H1 (cell line): Measurements from ENCODE around the gene CFAP97D1. TPM values are rescaled to one million over a fixed set of nuclear protein-coding genes. Genes with fewer than 3 reads are reported as not detected.

Source experiments
- CTCF ChIA-PET: fragments of 300-600 bp; sonication (Branson Sonifier 250); formaldehyde crosslinking; loops from one replicate; lab custom pipeline; 2021; ENCODE audit not compliant: partially characterized antibody; lab: Charles Lee
- POLR2A ChIA-PET: fragments of 300-600 bp; sonication (Branson Sonifier 250); formaldehyde crosslinking; loops from one replicate; lab custom pipeline; 2021; ENCODE audit warnings: inconsistent platforms; ENCODE audit not compliant: partially characterized antibody; lab: Charles Lee
- DNase-seq, 2 experiments: peaks; one replicate each; pipeline versions ENCODE4 v3.0.0 to v3.0.0-alpha.2; 2010 to 2022; ENCODE audit warnings: low spot score in 2 of 2, low read depth in 1 of 2, mixed read lengths in 1 of 2
- FAIRE-seq: peaks from 2 replicates; lab custom pipeline; 2011; peaks lifted over from hg19 to GRCh38; lab: Jason Lieb, UNC
- H2AFZ ChIP-seq: 2 replicates; pipeline ENCODE4 v1.8.1; 2012; ENCODE audit warnings: low read length, inconsistent platforms
- H2AK5ac ChIP-seq: 2 replicates; pipeline ENCODE4 v1.6.1; 2013; ENCODE audit warnings: low read depth, low read length
- H2BK120ac ChIP-seq: replicated peaks from 2 replicates; pipeline ENCODE3; 2013; ENCODE audit warnings: low read depth, low read length, inconsistent platforms
- H2BK12ac ChIP-seq: 2 replicates; pipeline ENCODE4 v1.6.1; 2013; ENCODE audit warnings: low read depth, low read length
- H2BK15ac ChIP-seq: 2 replicates; pipeline ENCODE4 v1.6.1; 2013; ENCODE audit warnings: low read length
- H2BK20ac ChIP-seq: 2 replicates; pipeline ENCODE4 v1.6.1; 2013; ENCODE audit warnings: low read length
- H2BK5ac ChIP-seq: 2 replicates; pipeline ENCODE4 v1.6.1; 2013; ENCODE audit warnings: low read depth, low read length
- H3K14ac ChIP-seq: 2 replicates; pipeline ENCODE4 v1.6.1; 2013; ENCODE audit warnings: inconsistent platforms; ENCODE audit not compliant: insufficient read length
- H3K18ac ChIP-seq: 2 replicates; pipeline ENCODE4 v1.6.1; 2013; ENCODE audit warnings: low read length; ENCODE audit errors: extremely low read depth
- H3K23ac ChIP-seq: 2 replicates; pipeline ENCODE4 v1.6.1; 2013; ENCODE audit warnings: inconsistent platforms; ENCODE audit not compliant: insufficient read length
- H3K23me2 ChIP-seq: 2 replicates; pipeline ENCODE4 v1.6.1; 2013; ENCODE audit warnings: low read depth, low read length
- H3K27ac ChIP-seq: 2 replicates; pipeline ENCODE4 v1.6.1; 2011; ENCODE audit warnings: low read depth, low read length, inconsistent platforms
- H3K27me3 ChIP-seq, 4 experiments: replicated peaks in 1 of 4; 1 replicate in 1 of 4; 2 replicates in 3 of 4; pipeline versions ENCODE4 v1.6.1 to v1.8.1; 2011 to 2013; ENCODE audit warnings: low read length in 3 of 4, mild to moderate bottlenecking in 3 of 4, inconsistent platforms in 2 of 4, mixed read lengths in 2 of 4, moderate library complexity in 1 of 4; ENCODE audit not compliant: control insufficient read depth in 3 of 4, insufficient read depth in 3 of 4; ENCODE audit errors: extremely low read depth in 1 of 4
- H3K36me3 ChIP-seq, 4 experiments: 2 replicates each; pipeline versions ENCODE4 v1.6.1 to v1.8.1; 2011 to 2013; ENCODE audit warnings: mild to moderate bottlenecking in 4 of 4, low read length in 3 of 4, moderate library complexity in 2 of 4, control low read depth in 1 of 4, inconsistent platforms in 1 of 4; ENCODE audit not compliant: insufficient read depth in 4 of 4, control insufficient read depth in 2 of 4
- H3K4ac ChIP-seq: replicated peaks from 2 replicates; pipeline ENCODE3; 2013; ENCODE audit warnings: low read length, low read depth, mixed read lengths, inconsistent platforms; ENCODE audit not compliant: insufficient read length
- H3K4me1 ChIP-seq, 4 experiments: replicated peaks in 1 of 4; 1 replicate in 1 of 4; 2 replicates in 3 of 4; pipeline versions ENCODE4 v1.6.1 to v1.8.1; 2011 to 2013; ENCODE audit warnings: low read length in 3 of 4, inconsistent platforms in 2 of 4, mixed read lengths in 1 of 4; ENCODE audit not compliant: insufficient read depth in 4 of 4, control insufficient read depth in 3 of 4
- H3K4me2 ChIP-seq, 2 experiments: 2 replicates each; pipeline versions ENCODE4 v1.6.1 to v1.8.1; 2011 to 2013; ENCODE audit warnings: low read depth in 2 of 2, low read length in 2 of 2, control low read depth in 1 of 2, inconsistent platforms in 1 of 2, mild to moderate bottlenecking in 1 of 2; ENCODE audit not compliant: insufficient read depth in 1 of 2
- H3K4me3 ChIP-seq, 4 experiments: fragments of 200-600, 300-600 bp in 1 of 4; sonication (generic), shearing (Covaris generic), sonication (Bioruptor Twin) in 1 of 4; 2 replicates each; pipeline versions ENCODE4 v1.5.1 to v1.8.1; 2011 to 2016; ENCODE audit warnings: low read length in 4 of 4, low read depth in 3 of 4, control low read depth in 2 of 4, inconsistent platforms in 2 of 4, mild to moderate bottlenecking in 2 of 4, mixed read lengths in 1 of 4, moderate library complexity in 1 of 4; ENCODE audit not compliant: insufficient read depth in 2 of 4; ENCODE audit errors: extremely low read depth in 1 of 4
- H3K56ac ChIP-seq: replicated peaks from 2 replicates; pipeline ENCODE3; 2013; ENCODE audit warnings: low read depth, mild to moderate bottlenecking, mixed read lengths, low read length, inconsistent platforms; ENCODE audit not compliant: insufficient read length
- H3K79me1 ChIP-seq: 2 replicates; pipeline ENCODE4 v1.6.1; 2013; ENCODE audit warnings: low read depth, low read length, control low read depth
- H3K79me2 ChIP-seq, 2 experiments: 2 replicates each; pipeline versions ENCODE4 v1.6.1 to v1.8.1; 2012 to 2013; ENCODE audit warnings: low read length in 2 of 2, mild to moderate bottlenecking in 2 of 2, inconsistent platforms in 1 of 2; ENCODE audit not compliant: insufficient read depth in 2 of 2, control insufficient read depth in 1 of 2
- H3K9ac ChIP-seq, 4 experiments: replicated peaks in 1 of 4; 1 replicate in 1 of 4; 2 replicates in 3 of 4; pipeline versions ENCODE4 v1.6.1 to v1.8.1; 2011 to 2013; ENCODE audit warnings: low read depth in 3 of 4, low read length in 3 of 4, control low read depth in 2 of 4, mild to moderate bottlenecking in 2 of 4, moderate library complexity in 2 of 4, inconsistent platforms in 1 of 4; ENCODE audit errors: extremely low read depth in 1 of 4
- H3K9me3 ChIP-seq, 2 experiments: 2 replicates each; pipeline versions ENCODE4 v1.6.1 to v1.8.1; 2012 to 2013; ENCODE audit warnings: mild to moderate bottlenecking in 2 of 2, moderate library complexity in 2 of 2, control low read depth in 1 of 2, inconsistent platforms in 1 of 2, low read depth in 1 of 2, low read length in 1 of 2, mixed read lengths in 1 of 2; ENCODE audit not compliant: insufficient read depth in 2 of 2
- H4K20me1 ChIP-seq, 2 experiments: replicated peaks in 1 of 2; 2 replicates each; pipeline versions ENCODE3 to v1.8.1; 2011 to 2013; ENCODE audit warnings: inconsistent platforms in 2 of 2, low read length in 2 of 2, mild to moderate bottlenecking in 1 of 2; ENCODE audit not compliant: insufficient read depth in 2 of 2, control insufficient read depth in 1 of 2
- H4K5ac ChIP-seq: 2 replicates; pipeline ENCODE4 v1.6.1; 2013; ENCODE audit warnings: low read length, low read depth, mixed read lengths, inconsistent platforms; ENCODE audit not compliant: insufficient read length
- H4K8ac ChIP-seq: 2 replicates; pipeline ENCODE4 v1.8.0; 2013; ENCODE audit warnings: mild to moderate bottlenecking, moderate library complexity, low read length, inconsistent platforms; ENCODE audit not compliant: insufficient read depth; ENCODE audit errors: extremely low read depth
- H4K91ac ChIP-seq: replicated peaks from 2 replicates; pipeline ENCODE3; 2013; ENCODE audit warnings: low read length, mixed read lengths, inconsistent platforms; ENCODE audit not compliant: insufficient read length
- KDM5A ChIP-seq: fragments of 200-600 bp; IDR thresholded peaks from 2 replicates; pipeline ENCODE4 v1.7.1; 2012; ENCODE audit warnings: mild to moderate bottlenecking, low read length, inconsistent platforms, mixed read lengths
- POLR2A ChIP-seq, 2 experiments: IDR thresholded peaks; 1 replicate in 1 of 2; 2 replicates in 1 of 2; pipeline ENCODE4 v1.6.1; 2011; ENCODE audit warnings: low read depth in 2 of 2, low read length in 2 of 2, mild to moderate bottlenecking in 2 of 2; ENCODE audit errors: control extremely low read depth in 1 of 2
- SIRT6 ChIP-seq: IDR thresholded peaks from one replicate; pipeline ENCODE4 v1.7.1; 2012; ENCODE audit warnings: low read length, inconsistent platforms
- ZNF274 ChIP-seq: IDR thresholded peaks from 2 replicates; pipeline ENCODE4 v1.7.0; 2012; ENCODE audit warnings: low read length, borderline replicate concordance; ENCODE audit errors: extremely low read depth
- WGBS, 2 experiments: shearing (Covaris generic) in 1 of 2; methylation state at CpG; one replicate each; pipeline versions ENCODE4 v1.1.6 to v1.1.7; 2013 to 2015; ENCODE audit warnings: low lambda C conversion rate in 2 of 2, mixed read lengths in 2 of 2, inconsistent platforms in 1 of 2, low coverage in 1 of 2, missing lambda C conversion rate in 1 of 2; ENCODE audit not compliant: insufficient replicate concordance in 2 of 2, insufficient coverage in 1 of 2, insufficient read length in 1 of 2; ENCODE audit errors: extremely low coverage in 1 of 2, missing lambda C conversion rate in 1 of 2; 5-methylcytosine and 5-hydroxymethylcytosine counted together
- polyA plus RNA-seq, 7 experiments: library from polyadenylated mRNA; depleted of rRNA in 3 of 7; stranded (reverse) in 5 of 7; unstranded in 2 of 7; fragments of >200 nt in 5 of 7; fragments of 200-250 nt in 2 of 7; gene quantifications; 1 replicate in 5 of 7; 2 replicates in 1 of 7; 4 replicates in 1 of 7; pipeline versions ENCODE4 v1.2.1 to v1.2.3, GENCODE V29; 2011 to 2013; ENCODE audit warnings: missing spikeins in 2 of 7, mixed read lengths in 2 of 7
- total RNA-seq: library from RNA; stranded (reverse); fragmentation: NEBNext Ultra II Directional; extraction: Animal tissue kit (Norgen Biotek cat#: 25700); gene quantifications from 2 replicates; pipeline ENCODE4 v1.2.1, GENCODE V29; 2021

Gene CFAP97D1
- total and polyA plus RNA-seq, 2 of the 8 experiments (the other 6 are each of a cell fraction or from before 2014, with no cell fraction given): 0.02 to 0.07 TPM

- peaks cover 0 to 8% (median 0%) of the 10 kb centered on the region in 4 experiments; a peak in 3 of 8 replicates for H3K36me3 ChIP-seq
- no peak for DNase-seq
- H3K4me1 ChIP-seq: peaks cover 0 to 11% (median 6%) of the 10 kb centered on the region in 4 experiments; a peak in 5 of 7 replicates
- no peak overlapping the region for H3K4ac ChIP-seq
- no peak overlapping the region for H3K56ac ChIP-seq
- H2BK120ac ChIP-seq: no peak overlapping the region
- H2BK15ac ChIP-seq: no peak overlapping the region
- no peak overlapping the region for H3K4me3 ChIP-seq
- POLR2A ChIA-PET: interaction anchor here (1.2 kb wide), 1 partner anchor 12 kb away, joined by 5 read pairs; no protein-coding TSS in a partner anchor
- no peak overlapping the region for H3K14ac ChIP-seq
- H3K79me1 ChIP-seq: no peaks in the 10 kb centered on the region
- H3K9me3 ChIP-seq: peaks cover 0 to 4% of the 10 kb centered on the region in 2 experiments; a peak in 2 of 4 replicates
- no peak overlapping the region for H3K27ac ChIP-seq
- no peak overlapping the region for H3K9ac ChIP-seq
- H4K5ac ChIP-seq: no peak overlapping the region
- no peak overlapping the region for H3K18ac ChIP-seq
- WGBS, 2 experiments: 93% methylated on average over 12 of the region's 14 CpGs; no CpG with 5 or more reads in 1 of the 2 experiments
- H3K23me2 ChIP-seq: peaks cover 10% of the 10 kb centered on the region; the same call in 1 of the 2 replicates
- H4K91ac ChIP-seq: no peak overlapping the region
- no peak overlapping the region for H2BK5ac ChIP-seq
- H4K8ac ChIP-seq: no peak overlapping the region
- H2BK20ac ChIP-seq: no peak overlapping the region
- peaks cover 0 to 15% (median 13%) of the 10 kb centered on the region in 4 experiments; a peak in 6 of 7 replicates for H3K27me3 ChIP-seq
- TF ChIP-seq ZNF274 (no peak), SIRT6 (no peak), POLR2A (IDR thresholded peaks at IDR 0.05; ENCODE audit: control extremely low read depth in 1 of 2, low read depth in 2 of 2, low read length in 2 of 2) (no peak), KDM5A (no peak)
- no peak for FAIRE-seq
- no peak overlapping the region for H3K4me2 ChIP-seq
- no peak overlapping the region for H2AK5ac ChIP-seq
- CTCF ChIA-PET: interaction anchor here (1.1 to 1.8 kb wide), 4 partner anchors 16 to 68 kb away, joined by 4 to 6 read pairs (median 4); partner anchors contain the start of gene CD300LG
- no peak overlapping the region for H3K23ac ChIP-seq
- no peak overlapping the region for H2AFZ ChIP-seq
- H4K20me1 ChIP-seq: peaks cover 0 to 2% of the 10 kb centered on the region in 2 experiments
- H3K79me2 ChIP-seq: no peaks in the 10 kb centered on the region
- H2BK12ac ChIP-seq: no peak overlapping the region
These were observed 49.5 kb downstream of the CFAP97D1 start for GRCh38 chr17:43829738-43830137.
